ENCODE results near the gene RHOT2.

RHOT2 gene

GRCh38 chr16:648071-648780 is 19.7 kb upstream of the RHOT2 start:
- DNase-seq: peak; percentile 50

GRCh38 chr16:648781-649589 is 18.9 kb upstream of the RHOT2 start, which contains the start of gene WDR90:
WDR90 (plus strand) TSS chr16:649365; CDS start chr16:649417, 52 bp downstream.
- DNase-seq: peak; percentile 91

GRCh38 chr16:649631-650030 is 18.3 kb upstream of the RHOT2 start:
- no peak for DNase-seq

GRCh38 chr16:651844-652243 is 16.1 kb upstream of the RHOT2 start:
- no peak for DNase-seq

GRCh38 chr16:652454-653305 is 15.3 kb upstream of the RHOT2 start:
- DNase-seq: no peak

GRCh38 chr16:654034-654433 is 13.9 kb upstream of the RHOT2 start:
- no peak for DNase-seq

GRCh38 chr16:657487-657886 is 10.4 kb upstream of the RHOT2 start:
- DNase-seq: no peak

GRCh38 chr16:658679-659571 is 9.0 kb upstream of the RHOT2 start:
- DNase-seq: no peak

GRCh38 chr16:659618-660017 is 8.3 kb upstream of the RHOT2 start:
- DNase-seq: no peak

GRCh38 chr16:660132-660458 is 7.8 kb upstream of the RHOT2 start:
- DNase-seq: no peak

- DNase-seq: peak; percentile 65
Observed at GRCh38 chr16:660459-661183, 7.3 kb upstream of the RHOT2 start.

GRCh38 chr16:661184-661821 is 6.6 kb upstream of the RHOT2 start:
- DNase-seq: no peak

- DNase-seq: no peak
Observed at GRCh38 chr16:662095-662494, 5.8 kb upstream of the RHOT2 start.

- DNase-seq: no peak
Observed at GRCh38 chr16:662597-662996, 5.3 kb upstream of the RHOT2 start.

- no peak for DNase-seq
Observed at GRCh38 chr16:666572-666971, 1.4 kb upstream of the RHOT2 start.

GRCh38 chr16:667113-667779 is 686 bp upstream of the RHOT2 start:
- DNase-seq: no peak

- DNase-seq: no peak
Observed at GRCh38 chr16:668519-669171, 713 bp downstream of the RHOT2 start.

GRCh38 chr16:669666-670065 is 1.7 kb downstream of the RHOT2 start:
- no peak for DNase-seq

- DNase-seq: no peak
Observed at GRCh38 chr16:670485-671352, 2.8 kb downstream of the RHOT2 start.

Measured in stimulated activated CD4-positive, alpha-beta T cell treated with anti-CD3 and anti-CD28 coated beads, Interleukin-12 subunit alpha, Interleukin-12 subunit beta, amount 100 ng/mL, for 4 hours (primary cell).